NT2/D1 (cell line): Measurements from ENCODE around the gene MRTFA.

Source experiments
- DNase-seq: peaks from one replicate; pipeline ENCODE4 v3.0.0-alpha.2; 2011; ENCODE audit warnings: low read depth, low spot score
- H3K27me3 ChIP-seq: 2 replicates; pipeline ENCODE4 v1.6.0; 2011; ENCODE audit warnings: mild to moderate bottlenecking; ENCODE audit not compliant: insufficient read length, insufficient read depth
- H3K36me3 ChIP-seq: 2 replicates; pipeline ENCODE4 v1.6.1; 2011; ENCODE audit warnings: mild to moderate bottlenecking, low read length, mixed read lengths; ENCODE audit not compliant: insufficient read depth, insufficient read length
- H3K4me1 ChIP-seq: 2 replicates; pipeline ENCODE4 v1.5.1; 2011; ENCODE audit not compliant: insufficient read depth, insufficient read length
- H3K4me3 ChIP-seq: 2 replicates; pipeline ENCODE4 v1.5.1; 2011; ENCODE audit warnings: low read depth; ENCODE audit not compliant: insufficient read length
- H3K9ac ChIP-seq: 2 replicates; pipeline ENCODE4 v1.6.0; 2011; ENCODE audit warnings: low read depth; ENCODE audit not compliant: insufficient read length
- H3K9me3 ChIP-seq: 2 replicates; pipeline ENCODE4 v1.5.1; 2011; ENCODE audit warnings: mild to moderate bottlenecking, low read length; ENCODE audit not compliant: insufficient read depth
- SUZ12 ChIP-seq: IDR thresholded peaks from 2 replicates; pipeline ENCODE4 v1.6.1; 2011; ENCODE audit not compliant: insufficient read length, insufficient read depth; ENCODE audit errors: extremely low read depth
- YY1 ChIP-seq: IDR thresholded peaks from 2 replicates; pipeline ENCODE4 v1.6.1; 2011; ENCODE audit not compliant: insufficient read length, insufficient read depth
- ZNF274 ChIP-seq: IDR thresholded peaks from 2 replicates; pipeline ENCODE4 v1.6.1; 2011; ENCODE audit warnings: mild to moderate bottlenecking, low read depth, low read length

The MRTFA gene

GRCh38 chr22:40420341-40421081, 216.0 kb downstream of the MRTFA start:
- DNase-seq = no peak
- Histone ChIP-seq H3K4me3 (no peak overlapping the region), H3K36me3 (peaks cover 95% of the 10 kb centered on the region), H3K4me1 (peaks cover 3% of the 10 kb centered on the region), H3K9me3 (no peaks in the 10 kb centered on the region), H3K27me3 (no peaks in the 10 kb centered on the region), H3K9ac (no peak overlapping the region)
- TF ChIP-seq ZNF274 (no peak), SUZ12 (no peak), YY1 (no peak)

GRCh38 chr22:40419718-40420117, 216.8 kb downstream of the MRTFA start:
- peaks cover 3% of the 10 kb centered on the region for H3K4me1 ChIP-seq
- H3K4me3 ChIP-seq = no peak overlapping the region
- no peaks in the 10 kb centered on the region for H3K9me3 ChIP-seq
- H3K9ac ChIP-seq = no peak overlapping the region
- no peak for DNase-seq
- no peak for TF ChIP-seq SUZ12
- H3K27me3 ChIP-seq = no peaks in the 10 kb centered on the region
- H3K36me3 ChIP-seq = peaks cover 90% of the 10 kb centered on the region

GRCh38 chr22:40418366-40419201, 217.9 kb downstream of the MRTFA start:
- Histone ChIP-seq H3K9me3 (no peaks in the 10 kb centered on the region), H3K36me3 (peaks cover 78% of the 10 kb centered on the region), H3K4me3 (no peak overlapping the region), H3K4me1 (no peaks in the 10 kb centered on the region), H3K27me3 (no peaks in the 10 kb centered on the region), H3K9ac (no peak overlapping the region)
- no peak for DNase-seq
- no peak for TF ChIP-seq SUZ12

- Histone ChIP-seq H3K9ac (no peak overlapping the region), H3K4me3 (no peak overlapping the region), H3K4me1 (no peaks in the 10 kb centered on the region), H3K9me3 (no peaks in the 10 kb centered on the region), H3K36me3 (peaks cover 71% of the 10 kb centered on the region), H3K27me3 (no peaks in the 10 kb centered on the region)
- DNase-seq = no peak
- TF ChIP-seq YY1 = no peak
- TF ChIP-seq ZNF274 = no peak
- no peak for TF ChIP-seq SUZ12
These were observed 218.6 kb downstream of the MRTFA start for GRCh38 chr22:40417881-40418280.

- Histone ChIP-seq H3K4me1 (no peaks in the 10 kb centered on the region), H3K9me3 (no peaks in the 10 kb centered on the region), H3K4me3 (no peak overlapping the region), H3K27me3 (no peaks in the 10 kb centered on the region), H3K9ac (no peak overlapping the region), H3K36me3 (peaks cover 66% of the 10 kb centered on the region)
- TF ChIP-seq ZNF274 (no peak), YY1 (no peak), SUZ12 (no peak)
- no peak for DNase-seq
These were observed 219.5 kb downstream of the MRTFA start for GRCh38 chr22:40417041-40417440.

GRCh38 chr22:40416636-40417035, 219.9 kb downstream of the MRTFA start:
- DNase-seq = no peak
- Histone ChIP-seq H3K4me1 (no peaks in the 10 kb centered on the region), H3K27me3 (no peaks in the 10 kb centered on the region), H3K9me3 (no peaks in the 10 kb centered on the region), H3K9ac (no peak overlapping the region), H3K36me3 (peaks cover 65% of the 10 kb centered on the region), H3K4me3 (no peak overlapping the region)
- TF ChIP-seq ZNF274 (no peak), SUZ12 (no peak), YY1 (no peak)

- peaks cover 65% of the 10 kb centered on the region for H3K36me3 ChIP-seq
- H3K4me3 ChIP-seq = no peak overlapping the region
- H3K4me1 ChIP-seq = no peaks in the 10 kb centered on the region
- no peak for TF ChIP-seq SUZ12
- TF ChIP-seq YY1 = no peak
- no peak for TF ChIP-seq ZNF274
- DNase-seq = no peak
- H3K9me3 ChIP-seq = no peaks in the 10 kb centered on the region
- H3K27me3 ChIP-seq = no peaks in the 10 kb centered on the region
- H3K9ac ChIP-seq = no peak overlapping the region
These were observed 220.3 kb downstream of the MRTFA start for GRCh38 chr22:40416267-40416570.
